ENCODE results near the gene PITPNC1.

DNA sequence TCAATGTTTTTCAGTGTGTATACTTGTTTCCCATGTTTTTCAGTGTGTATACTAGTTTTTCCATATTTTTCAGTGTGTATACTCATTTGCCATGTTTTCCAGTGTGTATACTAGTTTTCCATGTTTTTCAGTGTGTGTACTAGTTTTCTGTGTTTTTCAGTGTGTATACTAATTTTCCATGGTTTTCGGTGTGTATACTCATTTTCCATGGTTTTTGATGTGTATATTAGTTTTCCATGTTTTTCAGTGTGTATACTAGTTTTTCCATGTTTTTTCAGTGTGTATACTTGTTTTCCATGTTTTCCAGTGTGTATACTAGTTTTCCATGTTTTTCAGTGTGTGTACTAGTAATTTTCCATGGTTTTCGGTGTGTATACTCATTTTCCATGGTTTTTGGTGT, 188.0 kb downstream of the PITPNC1 start:
- TF ChIP-seq, protein P1, sequence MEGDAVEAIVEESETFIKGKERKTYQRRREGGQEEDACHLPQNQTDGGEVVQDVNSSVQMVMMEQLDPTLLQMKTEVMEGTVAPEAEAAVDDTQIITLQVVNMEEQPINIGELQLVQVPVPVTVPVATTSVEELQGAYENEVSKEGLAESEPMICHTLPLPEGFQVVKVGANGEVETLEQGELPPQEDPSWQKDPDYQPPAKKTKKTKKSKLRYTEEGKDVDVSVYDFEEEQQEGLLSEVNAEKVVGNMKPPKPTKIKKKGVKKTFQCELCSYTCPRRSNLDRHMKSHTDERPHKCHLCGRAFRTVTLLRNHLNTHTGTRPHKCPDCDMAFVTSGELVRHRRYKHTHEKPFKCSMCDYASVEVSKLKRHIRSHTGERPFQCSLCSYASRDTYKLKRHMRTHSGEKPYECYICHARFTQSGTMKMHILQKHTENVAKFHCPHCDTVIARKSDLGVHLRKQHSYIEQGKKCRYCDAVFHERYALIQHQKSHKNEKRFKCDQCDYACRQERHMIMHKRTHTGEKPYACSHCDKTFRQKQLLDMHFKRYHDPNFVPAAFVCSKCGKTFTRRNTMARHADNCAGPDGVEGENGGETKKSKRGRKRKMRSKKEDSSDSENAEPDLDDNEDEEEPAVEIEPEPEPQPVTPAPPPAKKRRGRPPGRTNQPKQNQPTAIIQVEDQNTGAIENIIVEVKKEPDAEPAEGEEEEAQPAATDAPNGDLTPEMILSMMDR (IDR thresholded peaks at IDR 0.05): no peak
- TF ChIP-seq POLR2AphosphoS5 (IDR thresholded peaks at IDR 0.05): no peak

All from breast epithelium (tissue), 3 donors.